Ovary (tissue), 3 donors: ENCODE measurements around the gene PNMT.

ENCODE experiments used
- CTCF ChIP-seq, 3 donors: fragments of 450-650 bp in 2 of 3; fragments of 200-600 bp in 1 of 3; IDR thresholded peaks; one replicate each; pipeline versions ENCODE4 v1.5.1 to v1.8.0; 2016 to 2022; ENCODE audit warnings: antibody characterized with exemption in 3 of 3, mild to moderate bottlenecking in 1 of 3
- POLR2A ChIP-seq: fragments of 450-650 bp; IDR thresholded peaks from one replicate; pipeline ENCODE4 v1.6.1; 2017; ENCODE audit warnings: antibody characterized with exemption, mild to moderate bottlenecking, moderate library complexity
- donor health status: DM: no; HTN: no; CAD: no.

GRCh38 chr17:39632153-39632941, 35.9 kb upstream of the PNMT start:
- TF ChIP-seq POLR2A (no peak), CTCF (IDR thresholded peaks at IDR 0.05) (no peak)
